Measurements from ENCODE around the gene SRCIN1. TPM values are rescaled to one million over a fixed set of nuclear protein-coding genes. Genes with fewer than 3 reads are reported as not detected.

SRCIN1 gene
- total RNA-seq, 1 donor from 2014 or later = 0.14 TPM

DNA sequence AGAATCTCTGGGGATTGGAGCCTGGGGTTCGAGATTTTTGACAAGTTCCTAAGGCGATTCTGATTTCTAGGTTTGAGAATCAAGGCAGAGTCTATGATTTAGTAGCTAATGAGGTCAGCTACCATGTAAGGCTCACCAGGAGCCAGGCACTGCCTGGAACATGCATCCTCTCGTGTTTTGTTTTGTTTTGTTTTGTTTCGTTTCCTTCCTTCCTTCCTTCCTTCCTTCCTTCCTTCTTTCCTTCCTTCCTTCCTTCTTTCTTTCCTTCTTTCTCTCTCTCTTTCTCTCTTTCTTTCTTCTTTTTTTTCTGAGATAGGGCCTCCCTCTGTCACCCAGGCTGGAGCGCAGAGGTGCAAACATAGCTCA lies 39.1 kb downstream of the SRCIN1 start:
- intact Hi-C loops (cut with micrococcal nuclease) = no loop called here

DNA sequence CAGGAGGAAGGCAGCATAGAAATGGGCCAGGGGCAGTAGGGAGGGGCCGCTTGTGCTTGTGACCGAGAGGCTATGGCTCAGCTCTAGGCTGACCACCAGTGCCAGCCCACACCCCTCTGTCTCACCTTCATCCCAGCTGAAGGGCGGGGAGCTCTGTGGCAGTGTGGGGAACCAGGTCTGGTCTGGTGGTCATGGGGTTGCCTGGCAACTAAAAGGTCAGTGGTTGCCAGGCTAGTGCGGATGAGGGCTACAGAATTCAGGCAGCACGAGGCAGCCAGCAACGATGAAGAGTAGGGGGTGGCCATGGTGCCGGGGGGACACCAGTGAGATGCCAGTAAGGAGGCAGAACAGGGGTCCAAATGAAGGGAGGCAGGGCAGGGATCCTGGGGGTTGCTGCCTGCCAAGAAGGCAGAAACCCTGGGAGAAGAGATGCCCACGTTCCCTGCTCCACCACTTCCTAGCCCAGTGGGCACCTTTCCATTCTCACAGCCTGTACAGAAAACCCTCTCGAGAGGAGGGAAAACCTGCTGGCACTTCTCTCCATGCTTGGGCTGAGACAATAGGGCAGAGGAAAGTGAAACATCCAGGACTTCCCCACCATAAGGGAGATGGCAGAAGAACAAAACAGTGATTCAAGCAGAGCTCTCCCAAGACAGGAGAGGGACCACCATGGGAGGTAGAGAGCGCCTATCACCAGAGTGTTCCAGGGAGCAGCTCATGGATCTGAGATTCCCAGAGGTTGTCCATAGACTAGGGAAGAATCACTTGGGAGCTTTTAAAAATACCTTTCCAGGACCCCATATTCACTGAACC lies 39.7 kb downstream of the SRCIN1 start:
- intact Hi-C loops (cut with micrococcal nuclease) = no loop called here

DNA sequence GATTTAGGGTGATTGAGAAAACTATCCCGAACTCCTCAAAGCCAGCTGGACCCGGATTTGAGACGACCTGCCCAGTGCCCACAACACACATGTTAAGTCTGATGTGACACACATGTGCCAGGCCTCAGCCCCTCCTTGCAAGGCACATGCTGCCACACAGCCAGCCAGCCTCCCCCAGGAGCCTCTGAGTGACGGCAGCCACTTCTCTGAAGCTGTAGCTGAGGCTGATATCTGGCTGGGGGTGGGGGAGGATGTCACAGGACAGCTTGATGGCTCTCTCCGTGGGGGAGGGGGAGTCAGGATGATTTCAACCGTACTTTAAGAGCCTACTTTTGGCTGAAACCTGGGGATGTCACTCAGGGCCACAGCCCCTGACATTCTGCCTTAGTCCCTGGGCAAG lies 40.9 kb downstream of the SRCIN1 start:
- intact Hi-C loops (cut with micrococcal nuclease) = no loop called here

DNA sequence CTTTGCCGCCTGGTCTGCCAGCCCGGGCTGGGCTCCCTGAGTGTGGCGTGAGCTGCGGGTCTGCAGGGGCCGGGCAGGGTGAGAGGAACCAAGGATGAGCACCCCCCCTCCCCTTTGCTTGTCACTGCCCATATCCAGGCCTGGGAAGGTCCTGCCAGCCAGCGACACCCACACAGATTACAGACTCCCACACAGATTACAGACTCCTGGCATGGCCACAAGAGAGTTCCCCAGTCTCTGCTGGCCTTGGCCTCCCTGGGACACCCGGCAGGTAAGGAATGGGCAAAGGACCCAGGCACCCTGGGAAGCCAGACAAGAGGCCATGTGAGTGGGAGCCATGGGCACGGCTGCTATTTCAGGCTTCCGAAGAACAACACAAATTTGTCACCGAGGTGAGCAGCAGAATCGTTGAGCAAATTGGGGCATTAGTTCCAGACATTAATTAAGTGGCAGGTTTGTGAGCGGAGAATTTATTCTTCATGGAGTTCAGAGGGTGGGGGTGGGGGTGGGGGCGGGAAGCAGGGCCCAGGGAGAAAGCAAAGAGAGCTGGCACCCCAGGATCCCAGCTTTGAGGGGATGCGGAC lies 41.4 kb downstream of the SRCIN1 start:
- intact Hi-C loops (cut with micrococcal nuclease) = no loop called here

DNA sequence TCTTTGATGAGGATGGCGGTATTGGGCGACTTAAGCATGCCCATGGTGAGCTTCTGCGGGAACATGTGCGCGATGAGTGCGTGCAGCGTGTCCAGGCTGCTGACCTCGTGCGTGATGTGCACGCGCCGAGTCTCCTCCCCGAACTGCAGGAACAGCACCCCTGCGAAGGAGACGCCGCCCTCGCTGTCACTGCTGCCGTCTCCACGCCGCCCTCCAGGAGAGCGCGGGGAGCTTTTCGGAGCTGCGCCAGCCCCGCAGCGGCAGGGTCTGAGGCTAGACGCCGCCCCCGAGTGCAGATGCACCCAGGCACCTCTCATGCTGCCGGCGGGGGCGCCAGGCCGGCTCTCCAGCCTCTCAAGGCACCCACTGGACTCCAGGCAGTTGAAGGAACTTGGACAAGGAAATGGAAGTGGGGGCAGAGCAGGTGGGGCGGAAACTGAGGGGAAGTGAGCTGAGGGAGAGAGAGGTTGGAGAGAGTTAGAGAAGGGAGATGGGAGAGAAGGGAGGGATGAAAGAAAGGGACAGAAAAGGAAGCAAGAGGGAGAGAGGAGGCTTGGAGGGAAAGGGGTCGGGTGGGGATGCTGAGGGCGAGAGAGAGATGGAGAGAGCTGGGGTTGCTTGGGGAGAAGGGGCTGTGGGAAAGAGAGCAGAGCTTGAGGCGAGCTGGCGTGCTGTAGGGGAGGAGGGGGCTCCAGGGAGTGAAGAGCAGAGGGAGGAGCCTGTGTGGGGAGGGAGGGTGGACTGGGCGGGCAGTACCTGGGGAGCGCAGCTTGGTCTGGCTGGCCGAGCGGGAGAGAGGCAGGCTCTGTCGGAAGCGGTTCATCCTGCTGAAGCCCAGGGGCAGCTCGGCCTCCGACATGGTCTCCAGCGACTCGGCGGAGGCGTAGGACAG lies 42.1 kb downstream of the SRCIN1 start:
- intact Hi-C loops (cut with micrococcal nuclease) = no loop called here

DNA sequence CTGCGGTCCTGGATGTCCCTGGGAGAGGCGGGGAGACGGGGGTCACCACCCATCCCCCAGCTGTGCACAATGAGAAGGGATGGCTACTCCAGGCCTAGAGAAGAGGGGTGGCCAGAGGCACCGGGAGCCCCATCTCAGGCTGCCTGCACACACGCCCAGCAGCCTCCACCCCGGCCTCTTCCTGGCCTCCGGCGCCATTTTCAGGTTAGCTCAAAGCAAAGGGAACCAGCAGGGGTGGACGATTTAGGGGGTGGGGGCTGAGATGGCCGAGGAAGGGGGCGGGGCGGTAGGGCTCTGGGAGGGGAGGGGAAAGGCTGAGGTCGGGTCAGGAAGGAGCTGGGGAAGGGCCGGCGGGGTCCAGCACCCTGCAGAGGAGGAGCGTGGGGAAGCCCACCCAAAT lies 42.8 kb downstream of the SRCIN1 start:
- intact Hi-C loops (cut with micrococcal nuclease) = no loop called here

DNA sequence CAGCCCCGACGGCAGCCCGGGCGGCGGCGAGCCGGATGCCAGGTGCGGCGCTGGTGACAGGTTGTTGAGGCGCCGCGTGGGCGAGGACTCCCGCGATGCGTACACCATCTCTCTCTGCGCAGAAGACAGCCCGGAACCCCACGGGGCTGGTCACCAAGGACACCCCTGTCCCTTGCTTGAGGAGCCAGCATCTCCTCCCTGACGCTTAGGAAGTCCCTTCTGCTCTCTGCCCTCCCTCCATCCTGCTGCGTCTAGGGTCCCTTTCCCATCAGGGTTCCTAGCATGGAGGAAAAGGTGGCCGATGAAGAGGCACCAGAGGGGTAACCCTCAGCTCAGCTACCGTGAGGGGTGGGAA lies 43.6 kb downstream of the SRCIN1 start:
- intact Hi-C loops (cut with micrococcal nuclease) = no loop called here

DNA sequence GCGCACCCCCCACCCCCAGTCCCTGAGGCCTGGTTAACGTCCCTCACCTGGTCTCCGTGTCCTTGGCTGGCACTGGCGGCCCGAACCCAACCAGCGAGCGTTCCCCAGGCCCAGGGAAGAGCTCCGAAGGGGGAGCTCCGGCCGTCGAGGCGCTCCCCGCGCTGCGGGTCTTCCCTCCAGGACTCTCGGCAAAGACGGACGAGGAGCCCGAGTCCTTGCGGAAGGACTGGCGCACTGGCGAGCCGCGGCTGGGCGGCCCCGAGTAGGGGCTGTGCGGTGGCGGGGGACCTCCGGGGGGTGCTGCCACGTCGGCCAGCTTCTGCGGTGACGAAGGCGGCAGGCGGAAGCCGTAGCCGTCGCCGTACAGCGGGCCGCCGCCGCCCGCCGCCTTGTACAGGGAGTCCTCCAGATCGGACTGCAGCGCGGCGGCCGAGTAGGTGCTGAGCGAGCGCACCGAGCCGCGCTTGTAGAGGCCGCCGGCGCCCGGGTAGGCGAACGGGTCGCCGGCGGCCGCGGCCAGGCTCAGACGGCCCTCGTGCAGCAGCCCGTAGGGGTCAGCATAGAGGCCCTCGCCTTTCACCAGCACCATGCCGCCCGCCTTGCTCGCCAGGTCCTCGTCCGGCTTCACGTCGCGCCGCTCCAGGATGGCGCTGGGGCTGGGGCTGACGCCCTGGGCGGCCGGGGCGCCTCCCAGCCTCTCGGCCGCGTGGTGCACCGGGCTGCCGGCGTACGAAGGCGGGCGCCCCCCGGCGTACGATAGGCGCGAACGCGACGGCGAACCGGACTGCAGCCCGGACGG lies 44.1 kb downstream of the SRCIN1 start:
- intact Hi-C loops (cut with micrococcal nuclease) = no loop called here

DNA sequence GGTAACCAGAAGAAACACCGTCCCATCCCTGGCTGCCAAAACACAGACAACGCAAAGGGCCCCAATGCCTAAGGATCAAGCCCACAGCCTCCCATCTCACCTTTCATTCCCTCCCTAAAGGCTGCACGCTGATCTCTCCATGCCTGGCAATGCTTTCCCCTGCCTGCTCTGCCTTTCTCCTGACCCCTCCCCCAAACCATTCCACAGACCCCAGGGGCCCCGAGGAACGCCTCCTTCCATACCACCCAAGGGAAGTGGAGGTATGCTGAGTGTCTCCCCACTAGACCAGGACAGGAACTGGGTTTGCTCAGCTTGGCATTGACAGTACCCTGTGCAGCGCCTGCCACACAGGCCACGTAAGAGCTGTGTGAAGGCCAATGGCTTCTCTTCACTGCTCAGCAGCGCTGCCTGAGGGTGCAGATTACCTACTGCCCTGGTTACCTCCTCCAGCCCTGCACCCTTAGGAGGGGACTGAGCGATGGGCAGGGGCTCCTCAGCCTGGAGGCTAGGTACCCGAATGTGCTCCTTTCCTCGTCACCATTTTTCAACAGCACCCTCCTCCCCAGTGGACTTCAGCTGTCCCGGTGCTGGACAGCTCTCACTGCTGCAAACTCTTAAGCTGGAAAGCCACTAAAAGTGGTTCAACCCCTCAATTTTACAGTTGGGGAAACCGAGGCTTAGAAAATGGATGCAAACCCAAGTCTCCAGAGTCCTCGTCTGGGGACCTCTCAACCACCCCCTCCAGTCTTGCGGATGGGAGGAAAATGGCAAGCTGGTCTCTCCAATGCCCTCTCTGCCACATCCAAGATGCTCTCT lies 45.0 kb downstream of the SRCIN1 start:
- intact Hi-C loops (cut with micrococcal nuclease) = no loop called here

DNA sequence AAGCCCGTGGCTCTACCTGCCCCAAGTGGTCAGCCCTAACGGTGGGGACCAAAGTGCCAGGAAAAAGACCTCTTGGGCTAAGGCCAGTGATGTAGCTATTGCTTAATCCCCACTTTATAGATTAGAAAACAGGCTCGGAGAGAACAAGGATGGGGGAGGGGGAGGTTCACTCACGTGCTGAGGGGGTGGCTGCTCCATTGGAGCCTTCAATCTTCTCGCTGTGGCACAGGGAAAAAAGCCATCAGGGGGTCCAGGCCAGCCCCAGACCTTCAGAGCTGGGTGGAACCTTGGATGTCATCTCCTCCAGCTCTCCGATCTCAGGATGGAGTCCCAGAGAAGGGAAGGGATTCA lies 45.9 kb downstream of the SRCIN1 start:
- intact Hi-C loops (cut with micrococcal nuclease) = loop anchor here (5.0 to 10.0 kb wide), 3 partner anchors 47 to 192 kb away; partner anchors contain the start of genes CISD3, PSMB3 and SRCIN1

DNA sequence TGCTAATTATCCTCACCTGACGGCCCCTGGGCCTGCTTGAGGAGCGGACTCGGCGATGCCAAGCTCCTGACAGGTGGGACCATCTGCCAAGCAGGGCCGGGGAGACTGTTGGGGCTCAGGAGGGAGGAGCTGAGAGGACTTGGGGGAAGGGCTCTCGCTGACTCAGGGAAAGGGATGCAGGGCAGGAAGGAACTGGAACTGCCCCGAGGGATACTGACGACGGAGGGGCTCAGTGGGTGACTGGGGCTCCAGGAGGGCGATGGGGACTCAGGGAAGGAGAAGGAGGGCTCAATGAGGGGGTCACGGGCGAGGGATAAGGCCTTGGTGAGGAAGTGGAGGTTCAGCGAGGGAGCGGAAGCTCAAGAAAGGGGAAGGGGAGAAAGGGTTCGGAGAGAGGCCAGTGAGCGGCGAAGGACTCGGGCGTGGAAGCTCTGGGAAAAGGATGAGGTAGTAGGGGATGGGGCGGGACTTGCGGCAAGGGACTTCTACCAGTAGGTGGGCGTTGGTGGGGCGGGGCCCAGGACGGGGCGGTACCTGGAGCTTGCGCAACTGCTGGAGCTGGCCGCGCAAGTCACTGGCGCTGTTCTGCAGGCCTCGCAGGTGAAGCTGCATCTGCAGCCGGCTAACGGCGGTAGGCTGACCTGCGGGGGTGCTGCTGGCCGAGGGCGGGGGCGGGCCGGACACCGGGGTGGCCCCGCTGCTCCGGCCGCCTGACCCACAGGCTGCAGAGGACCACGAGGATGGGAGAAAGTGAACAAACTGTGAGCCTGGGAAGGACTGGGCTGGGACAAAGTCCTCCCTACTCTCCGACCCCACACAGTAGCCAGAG lies 46.5 kb downstream of the SRCIN1 start:
- intact Hi-C loops (cut with micrococcal nuclease) = loop anchor here (5.0 to 10.0 kb wide), 3 partner anchors 48 to 193 kb away; partner anchors contain the start of genes CISD3, PSMB3 and SRCIN1

DNA sequence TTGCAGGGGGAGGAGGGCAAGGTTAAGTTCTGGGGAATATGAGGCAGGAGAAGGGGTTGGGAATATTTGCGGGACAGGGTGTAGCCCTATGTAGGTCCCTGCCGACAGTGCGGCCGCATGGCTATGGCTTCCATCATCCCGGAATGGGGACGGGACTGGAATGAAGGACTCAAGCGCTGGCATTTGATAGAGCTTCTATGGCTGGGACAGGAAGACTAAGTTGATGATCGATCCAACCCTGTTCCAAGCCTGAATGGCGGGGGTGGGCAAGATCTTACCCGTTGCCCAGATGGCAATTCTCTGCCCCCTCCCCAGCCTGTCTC lies 47.1 kb downstream of the SRCIN1 start:
- intact Hi-C loops (cut with micrococcal nuclease) = loop anchor here (1.0 to 10.0 kb wide), 5 partner anchors 26 to 194 kb away; partner anchors contain the start of genes CISD3, PSMB3 and SRCIN1

DNA sequence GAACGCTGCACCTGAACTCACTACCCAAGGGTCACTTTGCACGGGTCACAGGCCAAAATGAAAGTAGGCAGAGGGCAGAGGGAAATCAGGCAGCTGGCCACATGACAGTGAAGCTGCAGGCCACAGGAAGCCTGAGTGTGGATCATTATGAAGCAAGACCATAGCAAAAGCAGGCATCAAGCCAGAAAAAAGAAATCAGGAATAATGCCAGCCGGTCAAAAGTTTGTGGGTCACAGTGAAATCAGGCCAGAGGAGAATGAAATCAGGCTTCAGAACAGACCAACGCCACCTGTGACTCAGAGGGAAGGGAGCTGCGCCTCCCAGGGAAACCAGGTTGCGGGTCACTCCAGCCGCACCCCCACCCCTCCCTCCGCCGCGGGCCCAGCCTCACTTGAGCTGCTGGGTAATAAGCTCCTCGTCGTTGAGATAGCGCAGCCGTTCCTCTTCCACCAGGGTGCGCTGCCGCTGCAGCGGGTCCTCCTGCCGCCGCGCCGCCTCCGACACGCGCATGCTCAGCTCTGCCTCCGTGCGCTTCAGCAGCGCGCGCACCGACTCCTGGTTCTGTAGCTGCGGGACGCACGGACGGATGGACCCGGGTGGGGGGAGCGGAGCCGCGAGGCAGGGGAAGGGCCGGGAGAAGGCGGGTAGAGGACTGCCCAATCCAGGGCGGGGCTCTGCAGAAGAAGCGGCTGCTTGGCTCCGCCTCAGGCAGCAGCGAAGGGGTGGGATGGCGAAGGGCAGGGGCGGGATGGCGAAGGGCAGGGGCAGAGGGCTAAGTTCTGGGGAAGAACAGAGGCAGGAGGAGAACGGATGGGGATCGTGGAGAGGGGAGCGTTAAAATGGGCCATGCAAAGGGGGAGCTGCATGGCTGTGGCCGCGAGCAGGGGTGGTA lies 47.7 kb downstream of the SRCIN1 start:
- intact Hi-C loops (cut with micrococcal nuclease) = loop anchor here (1.0 to 10.0 kb wide), 5 partner anchors 26 to 194 kb away; partner anchors contain the start of genes CISD3, PSMB3 and SRCIN1

DNA sequence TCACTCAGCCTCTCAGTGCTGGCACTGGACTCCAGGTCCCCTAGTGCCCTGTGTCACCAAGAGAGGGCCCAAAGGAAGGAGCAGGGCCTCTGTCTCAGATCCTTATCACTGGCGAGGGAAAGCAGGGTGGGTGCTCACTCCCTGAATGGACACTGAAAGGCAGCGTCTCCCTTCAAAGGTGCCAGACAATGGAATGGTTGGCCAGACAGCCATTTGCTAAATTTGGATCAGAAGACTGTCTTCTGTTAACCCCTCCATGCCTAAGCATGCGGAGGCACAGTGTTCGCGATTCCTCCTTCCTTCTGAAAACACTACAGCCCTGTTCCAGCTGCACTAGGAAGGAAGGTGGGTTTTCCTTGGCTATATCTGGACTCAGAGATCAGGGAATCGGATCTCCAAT lies 48.4 kb downstream of the SRCIN1 start:
- intact Hi-C loops (cut with micrococcal nuclease) = loop anchor here (5.0 to 10.0 kb wide), 3 partner anchors 50 to 195 kb away; partner anchors contain the start of genes CISD3, PSMB3 and SRCIN1

DNA sequence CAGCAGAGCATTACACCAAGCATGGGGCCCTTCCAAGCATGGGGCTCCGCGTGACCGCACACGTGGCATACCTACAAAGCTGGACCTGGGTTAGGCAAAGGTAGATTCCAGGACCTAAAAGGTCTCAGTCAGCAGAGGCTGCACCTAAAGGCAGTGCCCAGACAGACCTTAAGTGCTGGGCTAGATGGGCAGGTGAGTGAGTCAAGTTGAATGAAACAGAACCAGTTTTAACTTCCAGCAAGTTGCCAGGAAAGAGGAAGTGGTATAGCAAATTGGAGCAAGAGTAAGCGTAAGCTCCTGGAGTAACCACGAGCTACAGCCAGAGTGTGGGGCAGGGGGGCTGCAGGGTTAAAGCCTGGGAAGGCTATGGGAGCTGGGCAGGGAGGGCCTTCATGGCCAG lies 49.5 kb downstream of the SRCIN1 start:
- intact Hi-C loops (cut with micrococcal nuclease) = loop anchor here (5.0 to 10.0 kb wide), 3 partner anchors 51 to 196 kb away; partner anchors contain the start of genes CISD3, PSMB3 and SRCIN1

DNA sequence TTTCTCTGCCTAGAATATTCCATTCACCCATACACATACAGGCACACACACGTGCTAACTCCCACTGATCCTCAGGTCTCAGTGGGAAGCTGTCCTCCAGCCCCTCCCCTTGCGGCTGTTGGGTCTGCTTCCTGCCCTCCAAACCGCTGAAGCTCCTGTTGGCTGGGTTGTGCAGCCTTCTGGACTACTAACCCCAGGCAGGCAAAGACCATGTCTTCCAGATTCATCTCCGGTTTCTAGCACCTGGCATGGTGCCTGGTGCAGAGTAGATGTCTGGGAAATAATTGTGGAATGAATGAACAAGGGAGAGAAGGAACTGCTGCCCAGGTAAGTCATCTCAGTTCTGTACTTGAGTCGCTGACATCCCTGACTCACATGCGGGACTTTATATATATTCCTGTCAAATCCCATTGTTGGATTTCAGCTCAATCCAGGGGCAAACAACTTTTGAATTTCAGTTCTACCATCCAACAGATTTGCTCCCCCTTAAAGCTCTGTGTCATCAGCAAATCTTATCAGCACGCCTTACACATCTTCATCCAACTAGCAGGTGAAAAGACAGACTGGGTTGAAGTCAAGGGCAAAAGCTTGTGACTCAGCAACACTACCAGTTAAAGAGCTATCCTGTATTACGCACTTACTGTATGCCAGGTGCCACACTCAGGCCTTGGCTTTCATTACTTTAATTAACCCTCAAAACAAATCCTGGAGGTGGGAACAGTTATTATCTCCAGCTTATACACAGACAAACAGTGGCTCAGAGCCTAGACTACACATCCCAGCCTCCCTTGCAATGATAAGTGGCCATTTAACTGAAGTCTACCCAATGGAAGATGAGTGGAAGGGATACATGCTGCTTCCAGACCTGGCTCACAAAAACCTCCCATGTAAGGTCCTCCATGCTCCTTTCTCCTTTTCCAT lies 51.1 kb downstream of the SRCIN1 start:
- intact Hi-C loops (cut with micrococcal nuclease) = loop anchor here (5.0 to 10.0 kb wide), 3 partner anchors 53 to 198 kb away; partner anchors contain the start of genes CISD3, PSMB3 and SRCIN1

DNA sequence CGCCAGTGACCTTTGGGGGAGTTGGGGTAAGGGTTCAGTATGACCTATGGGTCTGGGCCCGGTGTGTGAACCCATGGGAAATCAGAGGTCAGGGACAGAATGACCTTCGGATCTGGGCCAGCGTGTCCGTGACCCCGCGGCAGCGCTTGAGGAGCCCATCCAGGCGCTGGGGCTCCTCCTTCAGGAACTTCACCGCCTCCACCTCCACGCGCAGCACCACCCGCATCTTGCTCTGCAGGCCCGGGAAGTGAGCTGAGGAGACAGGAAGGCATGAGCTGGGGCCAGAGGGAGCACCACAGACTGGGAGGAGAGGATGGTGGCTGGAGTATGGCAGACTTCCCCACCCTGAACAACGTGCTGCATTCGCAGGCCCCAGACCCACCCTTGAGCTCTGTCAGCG lies 53.4 kb downstream of the SRCIN1 start:
- intact Hi-C loops (cut with micrococcal nuclease) = loop anchor here (10.0 kb wide), 1 partner anchor 182 kb away; the partner anchor contains the start of gene CISD3
